NK-92 (cell line): ENCODE measurements around the gene WDR20.
"Not testable (repeated sequence)": the region's sequence is repeated elsewhere in the genome, so short reads cannot be mapped to it uniquely, and the experiment has no call there.

ENCODE experiments used
- DNase-seq: peaks from one replicate; lab custom pipeline; 2025; ENCODE audit not compliant: unreplicated experiment; lab: John Stamatoyannopoulos, UW

WDR20 gene

GRCh38 chr14:102131741-102132140, 8.0 kb upstream of the WDR20 start:
- no peak for DNase-seq

- DNase-seq, result not testable (repeated sequence)
Measured at GRCh38 chr14:102134021-102134420, 5.7 kb upstream of the WDR20 start.

- not testable (repeated sequence) for DNase-seq
Measured at GRCh38 chr14:102134719-102135118, 5.0 kb upstream of the WDR20 start.

DNA sequence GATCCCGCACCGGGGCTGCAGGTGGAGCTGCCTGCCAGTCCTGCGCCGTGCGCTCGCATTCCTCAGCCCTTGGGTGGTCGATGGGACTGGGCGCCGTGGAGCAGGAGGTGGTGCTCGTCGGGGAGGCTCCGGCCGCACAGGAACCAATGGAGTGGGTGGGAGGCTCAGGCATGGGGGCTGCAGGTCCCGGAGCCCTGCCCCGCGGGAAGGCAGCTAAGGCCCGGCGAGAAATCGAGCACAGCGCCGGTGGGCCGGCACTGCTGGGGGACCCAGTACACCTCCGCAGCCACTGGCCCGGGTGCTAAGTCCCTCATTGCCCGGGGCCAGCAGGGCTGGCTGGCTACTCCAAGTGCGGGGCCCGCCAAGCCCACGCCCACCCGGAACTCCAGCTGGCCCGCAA, 4.2 kb upstream of the WDR20 start:
- DNase-seq, result not testable (repeated sequence)

DNA sequence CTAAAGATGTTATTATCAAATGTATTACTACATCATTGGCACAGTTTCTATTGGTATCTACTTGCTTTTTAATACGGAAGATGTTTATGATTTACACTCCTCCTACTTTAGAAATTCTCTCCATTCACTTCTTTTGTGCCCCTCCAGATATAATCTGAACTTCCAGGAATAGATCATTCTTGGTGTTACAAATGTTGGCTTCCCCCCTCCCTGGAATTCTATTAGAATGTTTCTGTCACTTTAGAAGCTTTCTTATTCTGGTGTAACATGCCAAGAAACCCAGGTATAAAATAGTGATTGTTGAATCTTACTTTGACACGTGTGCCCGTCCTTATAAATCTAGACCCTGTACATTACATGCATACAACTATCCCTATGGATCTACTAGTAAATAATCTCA, 1.2 kb upstream of the WDR20 start:
- no peak for DNase-seq

DNA sequence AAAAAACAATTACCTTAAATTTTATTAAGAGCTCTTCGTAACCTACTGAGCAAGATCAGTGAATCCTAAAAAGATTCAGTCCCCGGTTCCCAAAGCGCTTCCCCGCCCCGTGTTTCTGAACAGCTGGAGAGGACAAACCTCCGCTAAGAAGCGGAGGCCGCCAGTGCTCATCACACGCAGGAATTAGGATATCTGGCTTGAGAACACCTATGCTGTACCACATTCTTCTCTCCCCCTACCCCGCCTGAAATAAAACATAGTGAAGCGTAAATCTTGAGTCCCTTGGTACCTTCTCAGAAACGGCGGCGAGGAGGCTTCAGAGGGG, 774 bp upstream of the WDR20 start:
- DNase-seq, result no peak

GRCh38 chr14:102140027-102140749, 491 bp downstream of the WDR20 start:
- no peak for DNase-seq

DNA sequence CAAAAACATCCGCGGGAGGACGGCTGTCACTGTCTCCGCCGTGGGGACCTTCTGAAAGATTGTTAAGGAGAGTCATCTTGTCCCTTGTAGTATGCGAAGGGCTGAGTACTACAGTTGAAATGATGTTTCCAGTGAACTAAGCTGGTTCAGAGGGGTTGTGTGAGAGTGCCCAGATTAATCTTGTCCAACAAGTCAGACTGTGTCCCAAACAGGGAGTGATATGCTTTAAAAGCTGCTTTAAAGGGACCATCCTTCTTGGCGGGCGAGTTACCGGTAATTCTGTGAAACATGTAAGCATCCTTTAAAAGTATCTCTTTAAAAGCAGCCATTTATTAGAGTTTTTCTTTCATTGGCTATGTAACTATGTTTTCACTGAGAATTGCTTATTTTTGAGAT, 1.1 kb downstream of the WDR20 start:
- no peak for DNase-seq

GRCh38 chr14:102141797-102142196, 2.1 kb downstream of the WDR20 start:
- DNase-seq, result no peak

DNA sequence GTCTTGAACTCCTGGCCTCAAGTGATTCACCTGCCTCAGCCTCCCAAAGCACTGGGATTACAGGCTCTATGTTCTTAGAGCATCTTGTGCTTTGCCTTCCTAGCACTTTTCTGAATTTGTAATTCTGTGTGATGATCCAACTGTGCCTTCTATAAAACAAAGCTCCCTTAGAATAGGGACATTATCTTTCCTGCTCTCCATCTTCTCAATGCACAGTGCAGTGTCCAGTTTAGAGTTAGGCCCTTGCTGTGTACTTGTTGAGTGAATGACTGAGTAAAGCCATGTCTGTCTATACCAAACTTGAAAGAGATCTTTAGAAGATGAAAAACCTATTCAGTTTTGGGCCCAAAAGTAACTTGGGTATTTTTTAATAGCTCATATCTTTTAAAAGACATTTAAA, 5.2 kb downstream of the WDR20 start:
- no peak for DNase-seq

DNA sequence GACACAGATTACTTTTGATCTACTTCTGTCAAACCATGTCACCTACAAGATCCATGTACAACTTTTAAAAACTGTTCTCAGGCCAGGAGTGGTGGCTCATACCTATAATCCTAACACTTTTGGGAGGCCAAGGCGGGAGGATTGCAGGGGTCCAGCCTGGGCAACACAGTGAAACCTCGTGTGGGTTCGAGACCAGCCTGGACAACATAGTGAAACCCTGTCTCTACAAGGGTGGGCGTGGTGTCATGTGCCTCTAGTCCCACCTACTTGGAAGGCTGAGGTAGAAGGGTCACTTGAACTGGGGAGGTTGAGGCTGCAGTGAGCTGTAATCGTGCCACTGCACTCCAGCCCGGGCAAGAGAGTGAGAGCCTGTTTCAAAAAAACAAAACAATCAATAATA, 5.7 kb downstream of the WDR20 start:
- DNase-seq, result no peak

GRCh38 chr14:102146423-102146822, 6.7 kb downstream of the WDR20 start:
- DNase-seq, result no peak

- no peak for DNase-seq
Measured at GRCh38 chr14:102150083-102150482, 10.4 kb downstream of the WDR20 start.

GRCh38 chr14:102150744-102151143, 11.0 kb downstream of the WDR20 start:
- no peak for DNase-seq

- DNase-seq, result not testable (repeated sequence)
Measured at GRCh38 chr14:102151411-102151810, 11.7 kb downstream of the WDR20 start.

DNA sequence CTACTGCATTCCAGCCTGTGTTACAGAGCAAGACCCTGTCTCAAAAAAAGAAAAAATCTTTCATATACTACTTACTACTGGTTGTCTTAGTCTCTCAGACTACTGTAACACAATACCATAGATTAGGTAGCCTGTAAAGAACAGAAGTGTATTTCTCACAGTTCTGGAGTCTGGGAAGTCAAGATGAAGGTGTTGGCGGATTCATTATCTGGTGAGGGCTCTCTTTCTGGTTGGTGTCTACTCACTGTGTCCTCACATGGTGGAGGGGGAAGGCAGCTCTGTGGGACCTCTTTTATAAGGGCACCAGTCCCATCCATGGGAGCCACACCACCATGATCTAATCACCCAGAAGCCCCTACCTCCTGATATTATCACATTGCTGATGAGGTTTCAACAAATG, 14.4 kb downstream of the WDR20 start:
- DNase-seq, result no peak

GRCh38 chr14:102154821-102155549, 15.3 kb downstream of the WDR20 start:
- no peak for DNase-seq

- no peak for DNase-seq
Measured at GRCh38 chr14:102157346-102157745, 17.6 kb downstream of the WDR20 start.

DNA sequence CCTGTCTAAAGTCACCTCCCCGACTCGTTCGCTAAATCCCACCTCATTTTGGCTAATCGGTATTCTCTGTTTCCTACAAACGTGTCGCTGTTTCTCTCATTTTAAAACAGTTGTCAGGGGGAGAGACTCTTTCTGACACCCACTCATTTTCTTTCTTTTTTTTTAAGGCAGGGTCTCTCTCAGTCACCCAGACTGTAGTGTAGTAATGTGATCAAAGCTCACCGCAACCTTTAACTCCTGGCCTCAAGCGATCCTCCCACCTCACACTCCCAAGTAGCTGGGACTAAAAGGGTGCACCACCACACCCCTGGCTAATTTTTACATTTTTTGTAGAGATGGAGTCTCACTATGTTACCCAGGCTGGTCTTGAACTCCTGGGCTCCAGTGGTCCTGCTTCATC, 19.1 kb downstream of the WDR20 start:
- DNase-seq, result no peak

DNA sequence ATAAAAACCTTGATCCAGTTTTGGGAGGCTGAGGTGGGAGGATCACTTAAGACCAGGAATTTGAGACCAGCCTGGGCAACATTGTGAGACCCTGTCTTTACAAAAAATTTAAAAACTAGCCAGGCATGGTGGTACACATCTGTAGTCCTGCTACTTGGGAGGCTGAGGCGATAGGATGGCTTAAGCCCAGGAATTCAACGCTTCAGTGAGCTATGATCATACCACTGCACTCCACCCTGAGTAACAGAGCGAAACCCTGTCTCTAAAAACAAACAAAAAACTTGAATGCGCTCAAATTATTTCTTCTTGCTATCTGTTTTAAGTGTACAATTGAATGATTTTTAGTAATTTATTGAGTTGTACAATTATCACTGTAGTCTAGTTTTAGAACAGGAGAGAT, 20.1 kb downstream of the WDR20 start:
- DNase-seq, result no peak

- DNase-seq, result no peak
Measured at GRCh38 chr14:102162487-102162886, 22.8 kb downstream of the WDR20 start.

DNA sequence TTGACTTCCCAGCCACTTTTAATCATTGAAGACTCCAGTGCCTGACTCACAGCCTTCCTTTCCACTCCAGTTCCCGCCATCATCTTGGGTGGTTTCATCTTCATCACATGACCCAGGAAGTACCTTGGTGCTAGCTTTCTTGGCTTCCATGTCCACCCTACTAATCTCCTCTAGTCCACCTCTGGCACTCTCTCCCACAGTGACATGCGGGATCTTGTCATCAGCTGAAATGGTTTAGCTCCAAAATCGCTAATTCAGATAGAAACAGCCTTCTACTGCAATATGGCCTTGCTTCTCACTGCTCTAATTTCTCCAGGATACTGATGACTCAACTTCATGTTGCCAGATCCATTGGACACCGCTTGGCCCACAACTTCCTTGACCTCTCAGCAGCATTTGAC, 24.5 kb downstream of the WDR20 start:
- DNase-seq, result no peak

DNA sequence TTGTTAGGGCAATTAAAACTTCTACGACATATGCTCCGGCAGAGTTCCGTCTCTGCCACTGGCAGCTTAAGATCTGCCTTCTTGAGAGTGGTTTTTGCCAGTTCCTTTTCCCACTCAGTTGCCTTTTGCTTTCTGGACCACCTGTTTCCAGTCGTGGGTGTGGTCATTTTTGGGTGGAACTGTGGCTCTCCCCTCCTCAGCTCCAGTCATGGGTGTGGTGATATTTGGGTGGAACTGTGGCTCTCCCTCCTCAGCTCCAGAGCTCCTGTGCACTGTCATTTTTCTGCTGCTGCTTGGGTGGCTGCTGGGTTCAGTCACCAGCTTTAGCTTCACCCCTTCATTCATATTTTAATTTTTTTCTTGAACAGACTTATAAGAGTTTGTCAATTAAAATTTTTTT, 25.3 kb downstream of the WDR20 start:
- no peak for DNase-seq
